GM20000 (cell line): Measurements from ENCODE around the gene COPZ2.

ENCODE experiments used
- DNase-seq: peaks from one replicate; pipeline ENCODE4 v3.0.0; 2012; ENCODE audit warnings: low spot score
- TF ChIP-seq, protein P1 (sequence below): IDR thresholded peaks from 2 replicates; pipeline ENCODE4 v1.5.1; 2012; ENCODE audit warnings: mild to moderate bottlenecking, control low read depth; ENCODE audit errors: extremely low read depth, missing control alignments

The COPZ2 gene

DNA sequence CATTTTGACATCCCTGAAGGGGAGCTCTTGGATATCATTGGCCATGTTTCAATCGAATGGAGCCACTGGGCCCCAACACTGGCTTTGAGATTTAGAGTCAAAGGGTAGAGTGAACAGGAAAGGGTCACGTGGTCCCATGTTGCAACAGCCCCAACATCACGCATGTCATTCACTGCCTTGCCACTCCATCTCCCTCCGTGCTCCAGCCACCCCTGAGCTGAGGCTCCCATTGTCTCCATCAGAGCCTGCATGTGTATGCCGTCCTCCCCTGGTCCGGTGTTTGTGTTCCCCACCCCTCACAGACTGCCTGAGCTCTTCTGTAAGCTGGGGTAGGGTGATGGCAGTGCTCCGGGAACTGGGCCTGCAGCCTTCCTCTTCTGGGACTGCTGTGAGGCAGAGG is 22.7 kb upstream of the COPZ2 start:
- TF ChIP-seq, protein P1, sequence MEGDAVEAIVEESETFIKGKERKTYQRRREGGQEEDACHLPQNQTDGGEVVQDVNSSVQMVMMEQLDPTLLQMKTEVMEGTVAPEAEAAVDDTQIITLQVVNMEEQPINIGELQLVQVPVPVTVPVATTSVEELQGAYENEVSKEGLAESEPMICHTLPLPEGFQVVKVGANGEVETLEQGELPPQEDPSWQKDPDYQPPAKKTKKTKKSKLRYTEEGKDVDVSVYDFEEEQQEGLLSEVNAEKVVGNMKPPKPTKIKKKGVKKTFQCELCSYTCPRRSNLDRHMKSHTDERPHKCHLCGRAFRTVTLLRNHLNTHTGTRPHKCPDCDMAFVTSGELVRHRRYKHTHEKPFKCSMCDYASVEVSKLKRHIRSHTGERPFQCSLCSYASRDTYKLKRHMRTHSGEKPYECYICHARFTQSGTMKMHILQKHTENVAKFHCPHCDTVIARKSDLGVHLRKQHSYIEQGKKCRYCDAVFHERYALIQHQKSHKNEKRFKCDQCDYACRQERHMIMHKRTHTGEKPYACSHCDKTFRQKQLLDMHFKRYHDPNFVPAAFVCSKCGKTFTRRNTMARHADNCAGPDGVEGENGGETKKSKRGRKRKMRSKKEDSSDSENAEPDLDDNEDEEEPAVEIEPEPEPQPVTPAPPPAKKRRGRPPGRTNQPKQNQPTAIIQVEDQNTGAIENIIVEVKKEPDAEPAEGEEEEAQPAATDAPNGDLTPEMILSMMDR: no peak
- DNase-seq: no peak

DNA sequence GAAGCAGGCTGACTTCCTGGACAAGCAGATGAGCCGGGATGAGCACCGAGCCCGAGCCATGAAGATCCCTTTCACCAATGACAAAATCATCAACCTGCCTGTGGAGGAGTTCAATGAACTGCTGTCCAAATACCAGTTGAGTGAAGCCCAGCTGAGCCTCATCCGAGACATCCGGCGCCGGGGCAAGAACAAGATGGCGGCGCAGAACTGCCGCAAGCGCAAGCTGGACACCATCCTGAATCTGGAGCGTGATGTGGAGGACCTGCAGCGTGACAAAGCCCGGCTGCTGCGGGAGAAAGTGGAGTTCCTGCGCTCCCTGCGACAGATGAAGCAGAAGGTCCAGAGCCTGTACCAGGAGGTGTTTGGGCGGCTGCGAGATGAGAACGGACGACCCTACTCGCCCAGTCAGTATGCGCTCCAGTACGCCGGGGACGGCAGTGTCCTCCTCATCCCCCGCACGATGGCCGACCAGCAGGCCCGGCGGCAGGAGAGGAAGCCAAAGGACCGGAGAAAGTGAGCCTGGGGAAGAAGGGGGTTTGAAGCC is 21.6 kb upstream of the COPZ2 start:
- TF ChIP-seq, protein P1: no peak
- DNase-seq: no peak

DNA sequence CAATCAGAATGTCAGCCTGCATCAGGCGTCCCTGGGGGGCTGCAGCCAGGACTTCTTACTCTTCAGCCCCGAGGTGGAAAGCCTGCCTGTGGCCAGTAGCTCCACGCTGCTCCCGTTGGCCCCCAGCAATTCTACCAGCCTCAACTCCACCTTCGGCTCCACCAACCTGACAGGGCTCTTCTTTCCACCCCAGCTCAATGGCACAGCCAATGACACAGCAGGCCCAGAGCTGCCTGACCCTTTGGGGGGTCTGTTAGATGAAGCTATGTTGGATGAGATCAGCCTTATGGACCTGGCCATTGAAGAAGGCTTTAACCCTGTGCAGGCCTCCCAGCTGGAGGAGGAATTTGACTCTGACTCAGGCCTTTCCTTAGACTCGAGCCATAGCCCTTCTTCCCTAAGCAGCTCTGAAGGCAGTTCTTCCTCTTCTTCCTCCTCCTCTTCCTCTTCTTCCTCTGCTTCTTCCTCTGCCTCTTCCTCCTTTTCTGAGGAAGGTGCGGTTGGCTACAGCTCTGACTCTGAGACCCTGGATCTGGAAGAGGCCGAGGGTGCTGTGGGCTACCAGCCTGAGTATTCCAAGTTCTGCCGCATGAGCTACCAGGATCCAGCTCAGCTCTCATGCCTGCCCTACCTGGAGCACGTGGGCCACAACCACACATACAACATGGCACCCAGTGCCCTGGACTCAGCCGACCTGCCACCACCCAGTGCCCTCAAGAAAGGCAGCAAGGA is 21.0 kb upstream of the COPZ2 start:
- TF ChIP-seq, protein P1: no peak
- DNase-seq: no peak

DNA sequence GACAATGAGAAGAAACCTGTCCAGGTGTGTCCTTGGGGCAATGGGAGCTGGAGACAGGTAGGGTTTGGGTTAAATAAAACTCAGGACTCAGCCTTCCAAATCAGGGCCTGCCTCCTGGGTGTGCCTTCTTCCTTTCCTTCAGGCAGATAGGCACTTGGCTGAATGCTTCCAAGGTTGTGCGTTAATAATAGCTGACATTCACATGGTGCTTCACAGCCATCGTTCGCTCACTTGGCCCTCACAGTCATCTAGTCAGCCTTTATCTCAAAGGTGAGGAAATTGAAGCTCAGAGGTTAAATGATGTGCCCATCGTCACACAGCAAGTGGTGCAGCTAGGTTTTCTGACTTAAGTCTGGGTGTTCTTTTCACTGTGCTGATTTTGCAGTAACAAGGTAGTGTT is 20.0 kb upstream of the COPZ2 start:
- TF ChIP-seq, protein P1: no peak
- DNase-seq: no peak

DNA sequence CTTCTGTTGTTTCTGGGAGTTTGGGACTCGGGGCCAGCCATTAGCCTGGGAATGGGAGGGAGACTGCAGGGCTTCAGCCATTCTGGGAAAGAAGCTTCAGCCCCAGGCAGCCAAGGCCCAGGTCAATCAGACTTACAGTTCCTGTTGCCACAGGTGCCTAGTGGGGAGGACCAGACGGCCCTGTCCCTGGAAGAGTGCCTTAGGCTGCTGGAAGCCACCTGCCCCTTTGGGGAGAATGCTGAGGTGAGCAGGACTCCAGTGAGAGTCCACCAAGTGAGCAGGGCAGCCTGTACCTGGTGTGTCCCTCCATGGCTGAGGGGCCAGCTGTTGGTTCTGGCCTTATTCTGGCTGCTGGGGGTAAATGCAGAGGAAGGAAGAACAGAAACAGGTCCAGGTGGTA is 19.3 kb upstream of the COPZ2 start:
- TF ChIP-seq, protein P1: no peak
- no peak for DNase-seq

DNA sequence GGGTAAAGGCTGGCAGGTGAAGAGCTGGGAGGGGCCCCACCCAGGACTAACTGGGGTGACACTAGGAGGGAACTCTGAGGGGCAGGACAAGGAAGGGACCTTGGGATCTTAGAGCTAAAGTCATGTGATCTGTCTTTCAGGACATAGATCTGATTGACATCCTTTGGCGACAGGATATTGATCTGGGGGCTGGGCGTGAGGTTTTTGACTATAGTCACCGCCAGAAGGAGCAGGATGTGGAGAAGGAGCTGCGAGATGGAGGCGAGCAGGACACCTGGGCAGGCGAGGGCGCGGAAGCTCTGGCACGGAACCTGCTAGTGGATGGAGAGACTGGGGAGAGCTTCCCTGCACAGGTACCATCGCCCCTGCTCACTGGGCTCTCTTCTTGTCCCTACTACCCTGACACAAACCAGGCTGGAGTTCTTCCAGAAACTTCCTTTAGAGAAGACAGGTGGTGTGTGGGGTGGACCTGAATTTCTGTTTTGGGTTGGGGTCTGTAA is 18.7 kb upstream of the COPZ2 start:
- TF ChIP-seq, protein P1: no peak
- no peak for DNase-seq

DNA sequence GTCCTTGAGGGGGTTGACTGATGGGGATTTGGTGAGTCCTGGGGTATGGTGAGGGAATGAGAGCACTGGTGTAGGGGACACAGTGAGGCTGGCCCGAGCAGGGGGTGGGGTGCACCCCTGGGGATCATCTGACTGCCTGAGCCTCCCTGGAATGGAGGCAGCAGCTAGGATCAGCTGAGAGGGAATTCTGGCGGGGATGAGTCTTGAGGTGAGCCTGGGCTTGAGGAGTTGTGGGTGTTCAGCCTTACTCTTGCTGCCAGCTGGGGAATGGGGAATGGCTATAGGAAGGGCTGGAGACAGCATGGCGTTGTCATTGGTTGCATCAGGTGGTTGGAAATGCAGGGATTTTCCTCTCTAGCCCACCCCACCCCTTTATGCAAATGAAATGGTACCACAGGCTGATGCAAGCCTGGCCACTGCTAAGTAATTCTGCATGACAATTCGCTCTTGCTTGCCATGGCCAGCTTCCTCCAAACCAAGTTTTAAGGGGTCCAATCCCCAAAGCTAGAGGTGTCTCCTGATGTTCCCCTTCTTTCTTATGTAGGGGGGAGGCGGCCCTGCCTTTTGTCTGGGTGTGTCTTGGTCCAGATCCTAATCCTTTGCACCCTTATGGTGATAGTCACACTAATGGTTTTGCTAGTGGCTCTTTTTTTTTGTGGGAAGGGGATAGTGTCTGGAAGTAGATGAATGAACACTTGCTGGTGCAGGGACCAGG is 18.1 kb upstream of the COPZ2 start:
- DNase-seq: peak; percentile 75
- TF ChIP-seq, protein P1: no peak
